GM18519 (cell line): ENCODE data around the gene TNFRSF12A.

ENCODE experiments used
- ATAC-seq: cut with Tn5 transposase; IDR thresholded peaks from one replicate; pipeline ENCODE4 v1.9.1; 2021; ENCODE audit warnings: mild to moderate bottlenecking, moderate library complexity; ENCODE audit not compliant: unreplicated experiment, low FRiP score

The TNFRSF12A gene, protein sequence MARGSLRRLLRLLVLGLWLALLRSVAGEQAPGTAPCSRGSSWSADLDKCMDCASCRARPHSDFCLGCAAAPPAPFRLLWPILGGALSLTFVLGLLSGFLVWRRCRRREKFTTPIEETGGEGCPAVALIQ

DNA sequence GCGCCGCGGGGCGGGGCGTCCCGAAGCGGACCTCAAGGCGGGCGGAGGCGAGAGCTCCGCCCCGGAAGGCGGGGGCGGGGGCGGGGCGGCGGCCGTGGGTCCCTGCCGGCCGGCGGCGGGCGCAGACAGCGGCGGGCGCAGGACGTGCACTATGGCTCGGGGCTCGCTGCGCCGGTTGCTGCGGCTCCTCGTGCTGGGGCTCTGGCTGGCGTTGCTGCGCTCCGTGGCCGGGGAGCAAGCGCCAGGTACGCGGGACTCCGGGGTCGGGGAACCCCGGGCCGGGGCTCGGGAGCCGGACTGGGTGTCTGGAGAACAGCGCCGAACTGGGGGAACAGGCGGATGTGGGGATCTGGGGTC is at the start of gene TNFRSF12A:
TNFRSF12A (plus strand) TSS at position 122 of the 357 bp plus-strand sequence; CDS start at position 152, 30 bp downstream.
- ATAC-seq: no peak

DNA sequence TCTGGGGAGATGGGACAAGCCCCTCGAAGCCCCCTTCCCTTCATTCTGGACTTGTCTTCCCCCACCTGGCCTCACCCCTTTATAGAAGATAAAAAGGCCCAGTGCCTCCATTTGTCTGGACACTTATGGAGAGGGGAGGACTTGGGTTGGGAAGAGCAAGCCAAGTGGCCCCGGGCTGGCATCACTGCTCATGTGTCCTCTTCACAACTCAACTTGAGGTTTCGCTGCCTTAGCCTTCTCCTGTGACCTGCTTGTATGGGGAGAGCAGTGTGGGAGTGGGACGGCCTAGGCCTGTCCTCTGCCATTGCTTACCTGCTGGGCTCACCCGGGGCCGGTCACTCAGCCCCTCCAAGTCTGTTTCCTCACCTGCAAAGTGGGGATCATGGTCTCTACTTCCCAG is 49.6 kb upstream of the TNFRSF12A start:
- no peak for ATAC-seq

DNA sequence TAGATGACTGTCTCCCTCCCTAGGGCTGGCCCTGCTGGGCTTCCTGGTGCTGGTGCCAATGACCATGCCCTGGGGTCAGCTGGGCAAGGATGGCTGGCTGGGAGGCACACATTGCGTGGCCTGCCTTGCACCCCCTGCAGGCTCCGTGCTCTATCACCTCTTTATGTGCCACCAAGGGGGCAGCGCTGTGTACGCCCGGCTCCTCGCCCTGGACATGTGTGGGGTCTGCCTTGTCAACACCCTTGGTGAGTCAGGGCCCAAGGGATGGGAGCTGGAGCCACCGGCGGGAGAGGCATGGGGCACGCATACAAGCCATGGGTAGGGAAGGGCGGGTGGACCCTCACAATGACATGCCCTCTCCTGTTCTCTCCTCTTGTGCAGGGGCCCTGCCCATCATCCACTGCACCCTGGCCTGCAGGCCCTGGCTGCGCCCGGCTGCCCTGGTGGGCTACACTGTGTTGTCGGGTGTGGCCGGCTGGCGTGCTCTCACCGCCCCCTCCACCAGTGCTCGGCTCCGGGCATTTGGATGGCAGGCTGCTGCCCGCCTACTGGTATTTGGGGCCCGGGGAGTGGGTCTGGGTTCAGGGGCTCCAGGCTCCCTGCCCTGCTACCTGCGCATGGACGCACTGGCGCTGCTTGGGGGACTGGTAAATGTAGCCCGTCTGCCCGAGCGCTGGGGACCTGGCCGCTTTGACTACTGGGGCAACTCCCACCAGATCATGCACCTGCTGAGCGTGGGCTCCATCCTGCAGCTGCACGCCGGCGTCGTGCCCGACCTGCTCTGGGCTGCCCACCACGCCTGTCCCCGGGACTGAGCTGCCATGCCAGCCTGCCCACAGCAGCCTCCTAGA is 48.8 kb upstream of the TNFRSF12A start:
- no peak for ATAC-seq

DNA sequence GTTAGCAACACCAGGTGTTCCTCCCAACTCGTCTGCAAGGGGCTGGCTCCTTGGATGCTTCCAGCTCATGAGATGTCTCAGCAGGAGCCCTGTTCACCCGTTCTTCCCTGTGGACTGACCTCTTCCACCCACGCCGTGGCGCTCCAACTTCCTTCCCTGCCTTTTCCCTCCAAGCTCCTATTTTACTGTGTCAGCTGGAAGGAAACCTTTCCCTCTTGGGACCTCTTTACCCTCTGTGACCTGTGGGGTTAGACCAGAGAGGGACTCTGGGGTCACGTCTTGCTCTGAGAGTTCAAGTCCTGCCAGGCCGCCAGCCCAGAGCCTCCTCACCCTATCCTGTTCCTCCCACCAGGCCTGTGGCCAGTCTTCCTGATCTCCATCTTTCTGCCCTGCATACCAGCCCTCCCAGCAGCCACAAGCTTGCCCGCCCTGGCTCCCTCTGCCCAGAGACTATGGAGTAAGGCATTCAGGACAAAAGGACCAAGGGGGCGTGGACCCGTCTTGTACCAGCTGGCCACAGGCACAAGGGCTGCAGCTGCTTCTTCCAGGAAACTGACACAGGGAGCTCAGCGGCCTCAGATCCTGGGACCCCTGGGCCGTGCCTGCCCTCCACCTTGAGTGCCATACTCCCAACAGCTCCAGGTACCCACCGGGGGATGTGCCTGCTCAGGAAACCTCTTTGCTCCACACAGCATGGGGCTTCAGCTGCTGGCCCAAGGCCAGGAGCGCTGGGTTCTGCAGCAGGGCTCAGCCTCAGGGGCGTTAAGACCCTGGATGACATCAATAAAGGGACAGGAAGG is 48.0 kb upstream of the TNFRSF12A start:
- no peak for ATAC-seq

DNA sequence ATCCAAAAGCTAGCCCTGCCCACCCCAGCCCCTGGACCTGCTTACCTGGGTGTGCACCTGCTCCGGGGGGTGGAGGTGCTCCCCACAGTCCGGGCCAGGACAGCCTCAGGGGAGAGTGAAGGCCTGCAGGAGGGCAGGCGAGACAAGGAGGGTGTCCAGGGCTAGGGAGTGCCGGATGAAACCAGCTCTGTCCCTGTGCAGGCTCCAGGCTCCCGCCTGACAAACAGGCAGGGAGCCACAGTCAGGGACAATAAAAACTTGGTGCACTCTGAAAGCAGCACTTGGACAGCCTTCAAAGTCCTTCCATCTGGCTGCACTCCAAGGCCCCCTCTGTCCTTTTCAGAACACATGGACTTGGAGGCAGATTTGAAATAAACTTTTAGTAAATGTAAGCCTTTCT is 47.1 kb upstream of the TNFRSF12A start:
- no peak for ATAC-seq

DNA sequence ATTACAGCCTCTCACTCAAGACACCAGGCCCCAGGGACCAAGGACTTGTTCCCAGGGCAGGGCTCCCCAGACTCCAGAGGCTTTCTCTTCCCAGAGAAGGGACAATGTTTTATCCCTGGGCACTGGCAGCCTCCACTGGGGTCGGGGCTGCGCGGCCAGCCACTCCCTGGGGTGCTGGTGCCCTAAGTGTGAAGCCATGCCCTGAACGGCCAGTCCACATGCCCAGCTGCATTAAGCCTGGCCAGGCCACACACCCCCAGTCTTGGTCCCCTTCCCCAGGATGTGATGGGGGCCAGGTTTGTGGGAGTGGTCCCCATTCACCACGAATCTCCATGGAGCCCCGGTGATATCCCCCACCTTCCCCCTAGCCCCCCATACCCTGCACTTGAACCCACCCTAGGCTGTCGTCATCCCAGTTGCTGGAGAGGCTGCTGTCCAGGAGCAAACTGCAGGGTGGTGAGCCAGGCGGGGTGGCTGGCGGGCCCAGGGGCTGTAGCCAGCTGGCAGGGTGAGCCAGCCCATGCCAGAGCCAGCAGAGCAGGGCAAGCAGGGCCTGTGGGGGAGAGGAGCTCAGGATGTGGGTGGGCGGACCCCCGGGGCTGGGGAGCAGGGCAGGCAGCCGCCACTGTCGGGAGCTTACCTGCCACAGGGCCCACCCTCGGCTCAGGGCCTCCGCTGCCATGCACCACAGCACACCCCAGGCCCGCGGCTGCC is 46.4 kb upstream of the TNFRSF12A start:
- no peak for ATAC-seq

DNA sequence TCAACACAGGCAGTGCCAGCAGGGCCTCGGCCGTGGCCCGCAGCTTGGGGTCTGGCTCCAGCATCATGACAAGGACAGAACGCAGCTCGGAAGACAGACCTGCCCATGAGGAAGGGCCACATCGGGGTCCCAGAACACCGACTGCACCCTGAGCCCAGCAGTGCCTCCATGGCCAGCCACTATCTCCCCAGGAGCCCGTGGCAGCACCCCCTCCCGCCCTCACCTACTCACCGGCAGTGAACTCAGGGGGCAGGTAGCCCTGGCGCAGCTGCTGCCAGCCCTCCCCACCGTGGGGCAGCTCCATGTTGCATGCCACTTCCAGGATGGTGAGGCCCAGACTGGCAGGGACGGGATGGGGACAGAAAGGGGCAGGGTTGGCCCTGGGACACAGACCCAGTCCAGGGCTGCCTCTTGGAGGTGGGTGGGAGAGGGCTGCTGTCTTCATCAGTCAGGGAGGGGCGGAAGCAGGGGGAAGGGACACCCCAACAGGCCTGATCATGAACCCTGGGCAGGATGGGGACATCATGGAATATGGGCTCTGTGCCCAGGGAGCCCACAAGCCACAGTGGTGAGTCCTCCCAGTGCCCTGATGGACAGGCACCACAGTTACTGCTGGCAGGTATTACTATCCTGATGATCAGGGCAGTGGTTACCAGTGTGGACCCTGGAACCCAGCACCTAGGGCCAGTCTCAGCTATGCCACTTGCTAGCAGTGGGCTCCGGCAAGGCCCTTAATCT is 45.7 kb upstream of the TNFRSF12A start:
- ATAC-seq: no peak

DNA sequence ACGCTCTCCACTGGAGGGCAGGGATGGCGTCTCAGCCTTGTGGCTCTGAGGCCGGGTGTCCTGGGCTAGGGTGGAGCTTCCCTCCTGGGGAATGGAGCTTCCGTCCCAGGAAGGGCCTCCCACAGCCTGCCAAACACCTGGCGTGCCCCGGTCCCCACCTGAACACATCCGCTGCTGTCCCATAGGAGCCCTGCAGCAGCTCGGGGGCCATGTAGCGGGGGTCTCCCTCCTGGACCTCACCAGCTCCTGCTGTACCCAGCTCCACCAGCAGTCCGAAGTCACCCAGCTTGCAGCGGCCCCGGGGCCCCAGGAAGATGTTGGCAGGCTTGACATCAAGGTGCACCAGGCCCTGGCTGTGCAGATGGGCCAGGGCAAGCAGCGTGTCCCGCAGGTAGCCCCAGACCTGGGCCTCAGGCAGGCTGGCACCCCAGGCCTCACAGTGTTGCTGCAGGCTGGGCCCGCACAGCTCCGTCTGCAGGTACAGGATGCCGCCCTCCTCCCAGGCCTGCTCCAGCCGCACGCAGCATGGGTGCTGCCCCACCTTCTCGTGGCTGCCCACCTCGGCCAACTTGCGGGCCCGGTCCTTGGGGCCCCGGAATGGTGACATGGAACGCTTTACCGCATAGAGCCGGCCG is 44.9 kb upstream of the TNFRSF12A start:
- no peak for ATAC-seq

DNA sequence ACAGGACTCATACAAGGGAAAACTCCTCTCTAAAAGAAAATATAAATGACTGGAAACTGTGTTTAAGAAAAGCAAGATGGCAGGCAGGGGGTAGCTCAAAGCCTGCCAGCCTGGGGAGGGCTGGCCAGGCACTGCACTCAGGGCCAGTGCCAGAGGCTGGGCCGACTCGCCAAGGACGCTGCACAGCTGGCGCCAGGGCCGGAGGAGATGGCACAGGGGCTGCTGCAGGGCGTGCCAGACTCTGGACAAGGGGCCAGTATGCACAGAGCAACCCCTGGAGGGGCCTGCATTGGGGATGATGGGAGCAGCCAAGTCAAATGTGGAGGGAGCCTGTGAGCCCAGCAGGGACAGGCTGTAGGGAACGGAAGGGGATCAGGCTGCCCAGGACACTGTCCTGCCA is 44.0 kb upstream of the TNFRSF12A start:
- ATAC-seq: no peak

DNA sequence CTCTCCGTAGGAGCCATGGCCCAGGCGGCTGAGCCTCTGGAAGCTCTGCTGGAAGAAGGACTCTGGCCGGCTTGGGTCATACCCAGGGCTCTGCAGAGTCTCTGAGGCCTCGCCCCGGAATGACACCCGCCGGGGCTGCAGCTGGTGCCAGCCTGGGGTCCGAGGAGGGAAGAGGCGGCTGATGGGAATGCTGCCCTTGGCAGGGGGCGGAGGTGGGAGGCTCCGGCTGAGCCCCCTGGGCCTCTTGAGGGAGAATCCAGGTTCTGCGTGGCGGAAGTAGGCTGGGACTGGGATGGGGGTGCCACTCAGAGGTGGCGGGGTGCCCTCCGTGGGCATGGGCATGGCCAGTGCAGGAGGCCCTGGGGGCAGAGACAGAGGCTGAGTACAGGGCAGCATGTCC is 43.5 kb upstream of the TNFRSF12A start:
- no peak for ATAC-seq

DNA sequence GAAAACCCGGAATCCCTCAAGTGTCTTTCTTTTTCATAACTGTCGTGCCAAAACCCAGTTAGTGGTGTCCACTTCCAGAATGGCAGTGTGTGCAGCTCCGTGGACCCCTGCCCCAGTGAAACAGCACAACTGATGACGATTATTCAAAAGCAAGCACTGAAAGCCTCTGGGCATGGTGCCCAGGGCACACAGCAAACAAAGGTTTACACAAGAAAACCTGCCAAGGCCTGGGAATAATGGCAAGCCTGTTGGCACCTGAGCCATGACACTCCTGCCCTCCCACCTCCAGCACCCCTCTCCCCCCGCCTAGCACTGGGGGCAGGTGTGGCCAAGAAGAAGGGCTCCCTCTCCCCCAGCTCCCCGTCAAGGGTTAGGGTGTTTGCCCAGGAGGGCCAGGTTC is 42.7 kb upstream of the TNFRSF12A start:
- ATAC-seq: no peak

DNA sequence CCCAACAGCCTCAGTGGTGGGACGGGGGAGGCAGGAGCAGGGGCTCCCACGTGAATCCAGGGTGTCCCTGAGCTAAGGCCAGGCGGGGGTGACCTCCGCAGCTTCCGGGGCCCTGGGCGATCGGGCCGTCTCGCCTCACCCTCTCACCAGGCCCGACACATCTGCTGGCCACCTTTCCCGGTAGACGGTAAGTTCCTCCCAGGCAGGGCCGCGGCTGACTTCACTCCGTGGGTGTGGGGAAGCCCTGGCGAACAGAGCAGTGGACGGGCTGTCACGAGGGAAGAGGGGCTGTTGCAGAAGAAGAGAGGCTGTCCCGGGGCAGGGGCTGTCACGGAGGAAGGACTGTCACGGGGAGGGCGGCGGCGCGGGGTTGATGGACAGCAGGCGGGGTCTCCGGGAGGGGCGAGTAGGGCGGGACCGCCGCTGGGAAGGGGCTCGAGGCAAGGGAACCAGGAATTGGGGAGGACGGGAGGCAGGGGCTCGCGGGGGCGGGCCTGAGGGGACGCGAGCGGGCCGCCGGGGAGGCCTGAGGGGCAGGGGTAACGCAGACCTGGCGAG is 40.4 kb upstream of the TNFRSF12A start:
- ATAC-seq: no peak

DNA sequence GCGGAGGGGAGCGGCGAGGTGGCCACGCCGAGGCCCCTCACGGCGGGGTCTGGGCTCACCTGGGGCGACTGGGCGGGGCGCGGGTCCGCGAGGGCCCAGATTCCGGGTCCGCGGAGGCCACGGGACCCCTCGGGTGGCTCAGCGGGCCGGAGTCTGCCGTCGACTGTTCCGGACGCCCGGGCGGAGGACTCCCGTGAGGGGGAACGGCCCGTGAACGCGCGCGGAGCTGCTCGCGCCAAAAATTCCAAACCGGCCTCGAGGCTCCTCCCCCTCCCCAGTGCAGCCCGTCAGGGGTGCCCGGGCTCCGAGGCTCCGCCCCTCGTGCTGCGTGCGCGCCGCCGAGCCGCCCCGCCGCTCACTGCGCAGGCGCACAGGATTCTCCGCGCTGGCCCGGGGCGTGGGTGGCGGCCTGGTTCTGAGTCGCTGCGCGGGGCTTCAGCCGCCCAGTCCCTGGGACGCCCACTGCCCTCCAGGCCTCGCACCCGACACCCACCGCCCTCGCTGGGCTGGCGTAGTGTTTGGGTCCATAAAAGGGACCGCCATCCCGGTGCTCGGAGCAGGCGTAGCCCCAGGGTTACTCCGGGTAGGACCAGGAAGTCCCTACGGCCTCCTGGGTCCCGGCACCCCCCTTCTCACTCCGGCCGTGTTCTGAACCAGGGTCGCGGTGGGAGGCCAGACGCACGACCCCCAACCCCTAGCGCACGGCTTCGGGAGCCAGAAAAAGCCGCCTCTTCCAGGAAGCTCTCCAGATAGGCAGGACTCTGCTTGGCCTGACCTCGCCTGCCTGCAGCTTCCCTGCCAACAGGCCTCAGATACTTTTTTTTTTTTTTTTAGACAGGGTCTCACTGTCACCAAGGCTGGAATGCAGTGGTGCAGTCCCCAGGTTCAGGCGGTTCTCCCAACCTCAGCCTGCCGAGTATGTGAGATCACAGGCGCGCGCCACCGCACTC is 39.7 kb upstream of the TNFRSF12A start, which contains the start of gene PKMYT1:
PKMYT1 (minus strand) TSS at position 220 of the 950 bp plus-strand sequence. CDS start 789 bp downstream, outside the sequence.
- ATAC-seq: peak; percentile 44

DNA sequence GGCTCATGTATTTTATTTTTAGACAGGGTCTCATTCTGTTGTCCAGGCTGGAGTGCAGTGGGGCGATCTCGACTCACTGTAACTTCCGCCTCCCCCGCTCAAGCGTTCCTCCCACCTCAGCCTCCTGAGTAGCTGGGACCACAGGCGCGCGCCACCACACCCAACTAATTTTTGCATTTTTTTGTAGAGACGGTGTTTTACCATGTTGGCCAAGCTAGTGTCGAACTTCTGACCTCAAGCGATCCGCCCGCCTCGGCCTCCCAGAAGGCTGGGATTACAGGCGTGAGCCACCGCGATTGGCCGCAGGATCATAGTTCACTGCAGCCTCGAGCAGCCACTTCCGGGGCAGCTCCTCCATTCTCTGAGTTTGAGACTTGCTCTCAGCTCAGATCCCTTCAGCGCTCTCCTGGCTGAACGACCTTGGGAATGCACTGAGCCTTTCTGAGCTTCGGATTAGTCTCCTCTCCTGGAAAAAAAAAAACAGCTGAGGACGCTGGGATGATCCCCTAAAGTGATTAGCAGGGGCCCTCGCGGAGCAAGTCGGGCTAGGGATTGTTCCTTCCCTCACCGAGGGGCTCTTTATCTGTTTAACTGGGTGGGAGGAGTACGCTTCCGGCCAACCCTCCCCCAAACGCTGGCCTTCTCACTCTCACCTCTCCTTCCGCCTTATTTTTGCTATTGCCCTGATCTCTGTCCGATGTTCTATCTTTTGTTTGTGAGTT is 38.8 kb upstream of the TNFRSF12A start:
- no peak for ATAC-seq

DNA sequence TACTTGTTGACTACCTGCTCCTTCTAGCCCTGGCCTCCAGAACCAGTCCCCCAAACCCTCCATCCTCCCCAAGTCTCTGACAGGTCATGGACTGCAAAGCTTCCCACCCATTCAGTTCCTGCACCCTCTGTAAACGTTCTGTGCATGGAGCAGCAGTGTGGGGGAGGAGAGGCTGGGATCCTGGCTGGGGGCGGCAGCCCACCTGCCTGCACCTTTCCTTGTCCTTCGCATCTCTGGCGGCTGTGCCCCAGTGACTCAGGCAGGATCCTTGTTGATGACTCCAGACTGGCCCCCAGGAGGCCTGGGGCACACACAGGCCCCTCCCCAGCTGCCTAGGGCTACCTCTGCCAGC is 38.3 kb upstream of the TNFRSF12A start:
- no peak for ATAC-seq

DNA sequence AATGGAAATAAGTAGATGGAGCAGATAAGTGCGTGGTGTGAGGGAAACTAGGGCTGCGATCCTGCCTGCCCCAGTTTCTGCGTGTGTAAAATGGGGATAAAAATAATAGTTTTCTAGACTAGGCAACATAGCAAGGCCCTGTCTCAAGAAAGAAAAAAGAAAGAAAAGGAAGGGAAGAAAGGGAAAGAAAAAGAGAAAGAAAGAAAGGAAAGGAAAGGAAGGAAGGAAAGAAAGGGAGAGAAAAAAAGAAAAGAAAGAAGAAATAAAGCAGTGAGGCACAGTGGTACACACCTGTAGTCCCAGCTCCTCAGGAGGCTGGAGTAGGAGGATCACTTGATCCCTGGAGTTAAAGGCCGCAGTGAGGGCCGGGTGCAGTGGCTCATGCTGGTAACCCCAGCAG is 37.8 kb upstream of the TNFRSF12A start:
- no peak for ATAC-seq

DNA sequence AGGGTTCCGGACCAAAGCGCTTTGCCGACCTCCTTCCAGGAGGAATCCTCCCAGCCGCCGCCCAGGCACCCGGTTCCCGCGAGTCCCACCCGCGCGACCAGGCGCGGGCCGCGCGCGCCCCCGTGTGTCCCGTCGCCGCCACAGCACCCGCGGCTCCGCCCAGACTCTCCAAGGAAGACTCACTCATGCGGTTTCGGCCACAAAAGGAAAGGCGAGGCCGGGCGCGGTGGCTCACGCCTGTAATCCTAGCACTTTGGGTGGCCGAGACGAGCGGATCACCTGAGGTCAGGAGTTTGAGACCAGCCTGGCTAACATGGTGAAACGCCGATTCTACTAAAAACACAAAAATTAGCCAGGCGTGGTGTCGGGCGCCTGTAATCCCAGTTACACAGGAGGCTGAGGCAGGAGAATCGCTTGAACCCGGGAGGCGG is 36.4 kb upstream of the TNFRSF12A start:
- ATAC-seq: no peak

DNA sequence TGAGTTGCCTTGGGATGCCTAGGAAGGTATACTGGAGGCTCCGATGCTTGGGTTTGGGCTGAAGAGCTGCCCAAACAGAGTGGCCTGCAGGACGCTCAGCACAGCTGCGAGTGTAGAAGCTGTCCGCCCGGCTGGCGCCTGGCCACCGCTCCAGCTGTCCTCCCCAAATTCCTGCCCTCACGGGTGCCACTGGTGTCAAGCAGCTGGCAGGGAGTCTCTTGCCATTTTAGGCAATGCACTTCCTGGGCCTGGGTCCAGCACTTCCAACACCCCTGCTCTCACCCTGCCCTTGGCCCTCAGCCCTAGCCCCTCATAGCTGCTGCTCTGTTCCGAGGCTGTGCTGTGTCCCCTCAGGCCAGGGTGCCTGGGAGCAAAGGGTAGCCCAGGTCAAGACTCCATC is 34.7 kb upstream of the TNFRSF12A start:
- no peak for ATAC-seq
